ENCODE measurements around the gene HNRNPK.
"Not testable (repeated sequence)": the region's sequence is repeated elsewhere in the genome, so short reads cannot be mapped to it uniquely, and the experiment has no call there.

- TF ChIP-seq CTCF (IDR thresholded peaks at IDR 0.05); PRDM15 (CRISPR knock-in tag; IDR thresholded peaks at IDR 0.05); AR (CRISPR knock-in tag; IDR thresholded peaks at IDR 0.05); FOXP4 (CRISPR knock-in tag; IDR thresholded peaks at IDR 0.05); TCF7 (CRISPR knock-in tag; IDR thresholded peaks at IDR 0.05; ENCODE audit: low read depth); ZNF317 (CRISPR knock-in tag; IDR thresholded peaks at IDR 0.05; ENCODE audit: borderline replicate concordance, low read depth); ATF2 (CRISPR knock-in tag; IDR thresholded peaks at IDR 0.05; ENCODE audit: borderline replicate concordance, low read depth); NR2C2 (CRISPR knock-in tag; IDR thresholded peaks at IDR 0.05): not testable (repeated sequence)
These were observed 31.9 kb downstream of the HNRNPK start for GRCh38 chr9:83948096-83948495.
